Measurements from ENCODE around the gene TAF5L. TPM values are rescaled to one million over a fixed set of nuclear protein-coding genes. Genes with fewer than 3 reads are reported as not detected.
A peak's percentile ranks its signal among the peaks of the same experiment; 100 is the strongest.

TAF5L gene
- total and polyA plus RNA-seq, 4 experiments from 2014 or later: 4.3 to 21.3 (median 13.9) TPM

DNA sequence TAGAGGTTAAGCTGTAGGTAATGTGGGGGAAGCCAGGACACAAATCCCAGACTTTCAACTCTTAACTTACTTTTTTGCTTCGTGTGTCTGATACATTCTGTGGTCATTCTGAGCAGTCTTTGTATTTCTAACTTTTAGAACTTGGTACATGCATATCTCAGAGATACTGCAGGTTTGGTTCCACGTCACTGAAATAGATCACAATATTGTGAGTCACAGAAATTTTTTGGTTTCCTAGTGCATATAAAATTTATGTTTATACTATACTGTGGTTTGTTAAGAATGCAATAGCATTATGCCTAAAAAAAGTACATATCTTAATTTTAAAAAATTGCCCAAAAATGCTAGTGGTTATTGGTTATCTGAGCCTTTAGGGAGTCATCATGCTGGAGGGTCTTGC lies 3.3 kb upstream of the TAF5L start:
- intact Hi-C loops (cut with micrococcal nuclease): loop anchor here (10.0 kb wide), 1 partner anchor 1544 kb away; the partner anchor contains the start of gene ARF1
- ChIA-PET POLR2A (ENCODE audit: partially characterized antibody) (interaction anchor here (0.6 to 7.2 kb wide), 2 partner anchors 64 to 71 kb away, joined by 3 to 104 read pairs; partner anchors contain the start of gene ABCB10), CTCF (ENCODE audit: partially characterized antibody) (interaction anchor here (0.6 to 0.8 kb wide), 2 partner anchors 71 to 79 kb away, joined by 3 to 4 read pairs; partner anchors contain the start of gene ABCB10)
- H3K4me1 ChIP-seq (ENCODE audit: insufficient read depth, low read length): peaks cover 28% of the 10 kb centered on the region
- no peaks in the 10 kb centered on the region for H3K27me3 Mint-ChIP-seq
- H3K36me3 Mint-ChIP-seq: peaks cover 8 to 25% of the 10 kb centered on the region in 2 donors
- H3K4me1 Mint-ChIP-seq: peaks cover 22 to 45% (median 36%) of the 10 kb centered on the region in 4 donors
- no peak overlapping the region for H3K4me3 Mint-ChIP-seq
- H3K4me3 ChIP-seq (ENCODE audit: low read length in 2 of 2): no peak overlapping the region
- H3K9me3 ChIP-seq (ENCODE audit: control insufficient read depth in 1 of 2, low read length in 2 of 2): no peaks in the 10 kb centered on the region
- no peak overlapping the region for H3K27ac Mint-ChIP-seq
- no peaks in the 10 kb centered on the region for H3K9me3 Mint-ChIP-seq
- no peak overlapping the region for H3K27ac ChIP-seq (ENCODE audit: low read depth, low read length)
- no peaks in the 10 kb centered on the region for H3K36me3 ChIP-seq (ENCODE audit: insufficient read depth, low read length)
- no peaks in the 10 kb centered on the region for H3K27me3 ChIP-seq (ENCODE audit: insufficient read depth, low read length)
- DNase-seq: no peak

DNA sequence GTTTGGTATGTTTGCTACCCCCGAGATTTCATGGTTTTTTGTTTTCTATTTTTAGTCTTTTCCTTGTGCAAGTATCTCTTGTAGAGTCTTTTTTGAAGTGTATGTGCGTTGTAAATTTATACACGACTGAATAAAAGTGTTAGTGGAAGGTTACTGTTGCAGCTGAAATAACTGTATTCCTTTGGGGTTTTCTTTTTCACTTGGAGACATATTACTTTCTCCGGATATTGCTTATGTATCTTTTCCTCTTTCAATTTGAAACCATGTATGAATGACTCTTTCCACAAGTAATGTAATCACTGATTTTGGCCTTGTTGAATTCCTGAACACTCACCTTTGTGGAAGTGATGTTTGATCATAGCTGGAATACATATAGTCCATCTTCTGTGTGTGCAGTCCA lies 1.1 kb upstream of the TAF5L start:
- intact Hi-C loops (cut with micrococcal nuclease): loop anchor here (2.0 to 10.0 kb wide), 2 partner anchors 1016 to 1542 kb away; partner anchors contain the start of genes ARF1 and COG2
- H3K27me3 ChIP-seq (ENCODE audit: insufficient read depth, low read length): no peaks in the 10 kb centered on the region
- no peaks in the 10 kb centered on the region for H3K36me3 ChIP-seq (ENCODE audit: insufficient read depth, low read length)
- H3K4me3 ChIP-seq (ENCODE audit: low read length in 2 of 2): peak overlapping the region; percentile 77 to 98
- peak overlapping the region; percentile 95 to 100 (median 99) for H3K4me3 Mint-ChIP-seq
- CTCF ChIA-PET (ENCODE audit: partially characterized antibody): interaction anchor here (5.1 kb wide), 1 partner anchor 68 kb away, joined by 37 read pairs; the partner anchor contains the start of gene ABCB10
- DNase-seq: no peak
- peak overlapping the region; percentile 91 to 99 (median 97) for H3K27ac Mint-ChIP-seq
- peaks cover 7 to 16% of the 10 kb centered on the region in 2 donors for H3K36me3 Mint-ChIP-seq
- no peaks in the 10 kb centered on the region for H3K27me3 Mint-ChIP-seq
- peaks cover 29 to 66% (median 51%) of the 10 kb centered on the region in 4 donors for H3K4me1 Mint-ChIP-seq
- peaks cover 38% of the 10 kb centered on the region for H3K4me1 ChIP-seq (ENCODE audit: insufficient read depth, low read length)
- H3K9me3 Mint-ChIP-seq: no peaks in the 10 kb centered on the region
- H3K9me3 ChIP-seq (ENCODE audit: control insufficient read depth in 1 of 2, low read length in 2 of 2): no peaks in the 10 kb centered on the region
- POLR2A ChIA-PET (ENCODE audit: partially characterized antibody): interaction anchor here (1.0 to 7.2 kb wide), 3 partner anchors 63 to 284 kb away, joined by 3 to 104 read pairs (median 6); partner anchors contain the start of genes ABCB10 and CCSAP
- peak overlapping the region; percentile 63 for H3K27ac ChIP-seq (ENCODE audit: low read depth, low read length)

DNA sequence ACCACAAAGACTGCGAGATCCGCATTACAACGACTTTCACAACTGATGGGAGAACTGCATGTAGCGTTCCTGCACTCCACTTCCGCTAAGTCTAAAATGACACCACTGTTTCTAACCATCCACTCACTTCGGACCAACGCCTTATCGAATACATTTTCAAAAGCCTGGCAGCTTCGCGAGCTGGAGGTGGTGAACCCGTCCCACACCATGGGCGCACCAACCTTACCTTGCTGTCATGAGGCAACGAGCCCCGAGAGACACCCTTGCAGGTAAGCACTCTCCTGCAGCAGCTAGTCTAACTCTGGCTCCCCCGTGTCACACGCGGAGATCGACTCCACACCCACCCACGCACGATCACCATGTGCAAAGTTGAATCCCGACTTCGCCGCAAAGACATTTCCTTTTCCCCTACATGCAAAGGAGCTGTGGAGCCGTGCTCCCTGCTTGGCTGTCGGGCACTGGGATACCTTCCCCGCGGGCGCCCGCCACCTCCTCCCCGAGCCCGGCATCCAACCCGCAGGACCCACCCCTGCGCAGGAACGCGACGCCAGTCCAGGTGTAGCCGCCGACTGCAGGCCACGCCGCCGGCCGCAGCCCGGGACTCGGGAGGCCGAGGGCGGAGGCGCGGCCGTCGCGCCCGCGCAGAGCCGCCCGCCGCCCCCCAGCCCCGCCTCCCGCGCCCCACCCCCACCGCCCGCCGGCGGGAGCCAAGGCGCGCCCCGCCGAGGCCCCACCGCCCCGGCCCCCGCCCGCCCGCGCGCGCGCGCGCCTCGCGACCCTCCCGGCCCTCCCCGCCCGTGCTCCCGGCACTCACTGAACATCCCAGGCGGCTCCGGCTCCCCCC lies 629 bp downstream of the TAF5L start:
- peak overlapping the region; percentile 63 for H3K27ac ChIP-seq (ENCODE audit: low read depth, low read length)
- Mint-ChIP-seq H3K27me3 (no peaks in the 10 kb centered on the region), H3K4me3 (peak overlapping the region; percentile 91 to 98 (median 94)), H3K9me3 (no peaks in the 10 kb centered on the region), H3K27ac (peak overlapping the region; percentile 48 to 97 (median 92)), H3K4me1 (peaks cover 38 to 70% (median 57%) of the 10 kb centered on the region in 4 donors), H3K36me3 (peaks cover 7 to 15% of the 10 kb centered on the region in 2 donors)
- DNase-seq: peak; percentile 32 to 67 (median 41)
- H3K4me1 ChIP-seq (ENCODE audit: insufficient read depth, low read length): peaks cover 50% of the 10 kb centered on the region
- H3K27me3 ChIP-seq (ENCODE audit: insufficient read depth, low read length): no peaks in the 10 kb centered on the region
- peak overlapping the region; percentile 62 to 67 for H3K4me3 ChIP-seq (ENCODE audit: low read length in 2 of 2)
- CTCF ChIA-PET (ENCODE audit: partially characterized antibody): interaction anchor here (5.1 kb wide), 1 partner anchor 66 kb away, joined by 37 read pairs; the partner anchor contains the start of gene ABCB10
- no peaks in the 10 kb centered on the region for H3K9me3 ChIP-seq (ENCODE audit: control insufficient read depth in 1 of 2, low read length in 2 of 2)
- no peaks in the 10 kb centered on the region for H3K36me3 ChIP-seq (ENCODE audit: insufficient read depth, low read length)
- POLR2A ChIA-PET (ENCODE audit: partially characterized antibody): interaction anchor here (0.6 to 7.2 kb wide), 4 partner anchors 24 to 283 kb away, joined by 3 to 104 read pairs (median 5); partner anchors contain the start of genes ABCB10 and CCSAP
- intact Hi-C loops (cut with micrococcal nuclease): loop anchor here (2.0 to 10.0 kb wide), 2 partner anchors 116 to 1540 kb away; partner anchors contain the start of genes ARF1 and NUP133

DNA sequence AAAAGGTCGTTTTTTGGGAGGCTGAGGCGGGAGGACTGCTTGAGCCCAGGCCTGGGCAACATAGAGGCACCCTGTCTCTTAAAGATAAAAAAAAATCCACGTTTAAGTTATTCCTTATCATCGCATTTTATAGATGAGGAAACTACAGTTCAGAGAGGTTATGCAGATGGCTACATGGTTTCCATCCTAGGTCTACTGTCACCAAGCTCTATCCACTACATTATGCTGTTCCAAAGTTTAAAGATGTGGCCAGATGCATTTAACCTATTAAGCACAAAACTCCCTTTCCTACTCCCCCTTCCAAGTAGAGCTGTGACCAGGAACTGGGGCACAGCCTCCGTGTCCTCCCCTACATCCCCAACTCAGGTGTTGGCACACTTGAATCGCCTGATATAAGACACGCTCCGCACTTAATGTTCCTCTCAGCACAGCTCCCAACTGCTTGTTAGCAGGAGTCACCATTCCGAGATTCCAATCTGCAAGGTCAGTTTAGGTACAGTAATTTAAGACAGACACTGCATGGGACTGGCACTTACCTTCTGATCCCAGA lies 1.3 kb downstream of the TAF5L start:
- Mint-ChIP-seq H3K27me3 (no peaks in the 10 kb centered on the region), H3K27ac (peak overlapping the region; percentile 48 to 97 (median 92)), H3K36me3 (peaks cover 1 to 13% of the 10 kb centered on the region in 2 donors), H3K4me1 (peaks cover 45 to 72% (median 63%) of the 10 kb centered on the region in 4 donors), H3K4me3 (peak overlapping the region; percentile 91 to 98 (median 94)), H3K9me3 (no peaks in the 10 kb centered on the region)
- no peaks in the 10 kb centered on the region for H3K27me3 ChIP-seq (ENCODE audit: insufficient read depth, low read length)
- H3K36me3 ChIP-seq (ENCODE audit: insufficient read depth, low read length): no peaks in the 10 kb centered on the region
- DNase-seq: no peak
- POLR2A ChIA-PET (ENCODE audit: partially characterized antibody): interaction anchor here (1.1 to 7.2 kb wide), 4 partner anchors 28 to 282 kb away, joined by 3 to 104 read pairs (median 5); partner anchors contain the start of genes ABCB10 and CCSAP
- peak overlapping the region; percentile 62 to 67 for H3K4me3 ChIP-seq (ENCODE audit: low read length in 2 of 2)
- peaks cover 57% of the 10 kb centered on the region for H3K4me1 ChIP-seq (ENCODE audit: insufficient read depth, low read length)
- intact Hi-C loops (cut with micrococcal nuclease): loop anchor here (2.0 to 10.0 kb wide), 2 partner anchors 116 to 1540 kb away; partner anchors contain the start of genes ARF1 and NUP133
- CTCF ChIA-PET (ENCODE audit: partially characterized antibody): interaction anchor here (1.4 to 5.1 kb wide), 2 partner anchors 66 to 1019 kb away, joined by 3 to 37 read pairs; partner anchors contain the start of gene ABCB10
- H3K9me3 ChIP-seq (ENCODE audit: control insufficient read depth in 1 of 2, low read length in 2 of 2): no peaks in the 10 kb centered on the region
- H3K27ac ChIP-seq (ENCODE audit: low read depth, low read length): peak overlapping the region; percentile 43

DNA sequence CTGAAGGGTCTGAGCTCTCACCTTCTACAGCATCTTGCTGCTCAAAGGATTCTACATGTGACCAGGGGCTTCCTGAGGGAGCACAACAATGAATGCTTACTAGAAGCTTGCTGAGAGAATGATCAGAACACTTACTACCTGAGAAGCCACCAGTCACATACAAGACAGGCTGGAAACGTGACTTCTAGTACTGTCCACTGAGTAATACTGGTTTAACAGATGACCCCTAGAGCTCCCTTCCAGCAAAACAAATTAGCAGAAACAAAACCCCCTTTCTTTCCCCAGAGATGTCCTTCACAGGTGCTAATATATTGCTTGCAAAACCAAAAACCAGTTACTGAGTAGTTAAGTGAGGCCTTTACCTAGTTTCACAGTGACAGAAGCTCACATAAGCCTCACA lies 2.1 kb downstream of the TAF5L start:
- H3K27ac Mint-ChIP-seq: peak overlapping the region in 3 of 7 donors; percentile 3 to 58 (median 44)

DNA sequence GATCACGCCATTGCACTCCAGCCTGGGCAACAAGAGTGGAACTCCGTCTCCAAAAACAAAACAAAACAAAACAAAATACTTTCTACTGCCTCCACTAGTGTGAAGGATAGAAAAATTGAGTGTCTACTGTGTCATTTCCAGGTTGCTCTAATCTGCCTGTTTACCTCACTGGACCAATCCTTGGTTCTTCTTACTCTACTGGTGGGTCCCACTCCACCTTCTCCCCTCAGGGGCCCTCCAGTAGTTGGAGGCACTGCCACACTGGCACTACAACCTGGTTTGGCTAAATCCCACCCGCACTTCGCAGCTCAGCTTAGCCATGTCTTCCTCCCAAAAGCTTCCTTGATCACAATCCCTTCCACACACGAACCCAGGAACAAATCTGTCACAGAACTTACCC lies 2.7 kb downstream of the TAF5L start:
- intact Hi-C loops (cut with micrococcal nuclease): loop anchor here (10.0 kb wide), 1 partner anchor 1538 kb away; the partner anchor contains the start of gene ARF1
- Histone ChIP-seq H3K27me3 (ENCODE audit: insufficient read depth, low read length) (no peaks in the 10 kb centered on the region), H3K4me3 (ENCODE audit: low read length in 2 of 2) (no peak overlapping the region), H3K9me3 (ENCODE audit: control insufficient read depth in 1 of 2, low read length in 2 of 2) (no peaks in the 10 kb centered on the region), H3K4me1 (ENCODE audit: insufficient read depth, low read length) (peaks cover 58% of the 10 kb centered on the region), H3K36me3 (ENCODE audit: insufficient read depth, low read length) (no peaks in the 10 kb centered on the region), H3K27ac (ENCODE audit: low read depth, low read length) (no peak overlapping the region)
- Mint-ChIP-seq H3K36me3 (peaks cover 0 to 8% of the 10 kb centered on the region in 2 donors), H3K27ac (peak overlapping the region in 1 of 7 donors; percentile 13), H3K27me3 (no peaks in the 10 kb centered on the region), H3K4me1 (peaks cover 50 to 75% (median 63%) of the 10 kb centered on the region in 4 donors), H3K9me3 (no peaks in the 10 kb centered on the region), H3K4me3 (peak overlapping the region in 3 of 8 donors; percentile 21 to 61 (median 27))
- ChIA-PET CTCF (ENCODE audit: partially characterized antibody) (interaction anchor here (1.4 to 5.1 kb wide), 2 partner anchors 64 to 1020 kb away, joined by 3 to 37 read pairs; partner anchors contain the start of gene ABCB10), POLR2A (ENCODE audit: partially characterized antibody) (interaction anchor here (1.3 to 7.2 kb wide), 3 partner anchors 27 to 65 kb away, joined by 3 to 104 read pairs (median 4); partner anchors contain the start of gene ABCB10)
- no peak for DNase-seq

More for the DNA sequence above, 2.1 kb downstream of the TAF5L start:
- Histone ChIP-seq H3K4me1 (ENCODE audit: insufficient read depth, low read length) (peaks cover 61% of the 10 kb centered on the region), H3K27me3 (ENCODE audit: insufficient read depth, low read length) (no peaks in the 10 kb centered on the region), H3K27ac (ENCODE audit: low read depth, low read length) (no peak overlapping the region), H3K36me3 (ENCODE audit: insufficient read depth, low read length) (no peaks in the 10 kb centered on the region), H3K9me3 (ENCODE audit: control insufficient read depth in 1 of 2, low read length in 2 of 2) (no peaks in the 10 kb centered on the region), H3K4me3 (ENCODE audit: low read length in 2 of 2) (no peak overlapping the region)
- peaks cover 52 to 75% (median 66%) of the 10 kb centered on the region in 4 donors for H3K4me1 Mint-ChIP-seq
- ChIA-PET POLR2A (ENCODE audit: partially characterized antibody) (interaction anchor here (1.3 to 7.2 kb wide), 3 partner anchors 27 to 66 kb away, joined by 3 to 104 read pairs (median 4); partner anchors contain the start of gene ABCB10), CTCF (ENCODE audit: partially characterized antibody) (interaction anchor here (1.4 to 5.1 kb wide), 2 partner anchors 65 to 1019 kb away, joined by 3 to 37 read pairs; partner anchors contain the start of gene ABCB10)
- intact Hi-C loops (cut with micrococcal nuclease): loop anchor here (2.0 to 10.0 kb wide), 2 partner anchors 115 to 1539 kb away; partner anchors contain the start of genes ARF1 and NUP133
- no peak for DNase-seq
- peaks cover 0 to 13% of the 10 kb centered on the region in 2 donors for H3K36me3 Mint-ChIP-seq
- H3K4me3 Mint-ChIP-seq: peak overlapping the region; percentile 24 to 97 (median 62)
- no peaks in the 10 kb centered on the region for H3K9me3 Mint-ChIP-seq
- no peaks in the 10 kb centered on the region for H3K27me3 Mint-ChIP-seq
